ENCODE results near the gene MYO1F.

Gene MYO1F

GRCh38 chr19:8609279-8610040 is 32.2 kb upstream of the MYO1F start:
- DNase-seq: peak; percentile 39 to 43
- no peaks in the 10 kb centered on the region for H3K27me3 Mint-ChIP-seq
- peak overlapping the region; percentile 86 to 89 for H3K4me3 Mint-ChIP-seq
- peaks cover 49% of the 10 kb centered on the region for H3K4me1 Mint-ChIP-seq
- peaks cover 0 to 9% of the 10 kb centered on the region in 2 donors for H3K9me3 Mint-ChIP-seq
- ATAC-seq: peak; percentile 57
- H3K27ac Mint-ChIP-seq: peak overlapping the region; percentile 67 to 94

DNA sequence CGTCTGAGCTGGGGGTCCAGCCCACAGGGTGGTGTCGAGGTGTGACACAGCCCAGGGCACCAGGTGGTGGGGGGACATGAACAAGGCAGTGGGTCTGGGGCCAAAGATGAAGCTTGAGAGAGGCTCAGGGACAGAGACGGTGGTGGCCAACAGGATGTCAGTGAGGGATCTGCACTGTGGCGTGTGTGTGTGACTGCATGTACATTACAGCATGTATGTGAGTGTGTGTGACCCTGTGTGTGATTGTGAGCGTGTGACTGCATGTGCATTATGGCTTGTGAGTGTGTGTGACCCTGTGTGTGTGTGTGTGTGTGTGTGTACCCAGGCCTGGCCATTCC is 31.7 kb upstream of the MYO1F start:
- DNase-seq (no peak), ATAC-seq (peak; percentile 24)
- H3K27ac Mint-ChIP-seq: peak overlapping the region; percentile 17 to 67
- peaks cover 0 to 9% of the 10 kb centered on the region in 2 donors for H3K9me3 Mint-ChIP-seq
- H3K4me1 Mint-ChIP-seq: peaks cover 49% of the 10 kb centered on the region
- no peaks in the 10 kb centered on the region for H3K27me3 Mint-ChIP-seq
- H3K4me3 Mint-ChIP-seq: peak overlapping the region; percentile 86 to 89

DNA sequence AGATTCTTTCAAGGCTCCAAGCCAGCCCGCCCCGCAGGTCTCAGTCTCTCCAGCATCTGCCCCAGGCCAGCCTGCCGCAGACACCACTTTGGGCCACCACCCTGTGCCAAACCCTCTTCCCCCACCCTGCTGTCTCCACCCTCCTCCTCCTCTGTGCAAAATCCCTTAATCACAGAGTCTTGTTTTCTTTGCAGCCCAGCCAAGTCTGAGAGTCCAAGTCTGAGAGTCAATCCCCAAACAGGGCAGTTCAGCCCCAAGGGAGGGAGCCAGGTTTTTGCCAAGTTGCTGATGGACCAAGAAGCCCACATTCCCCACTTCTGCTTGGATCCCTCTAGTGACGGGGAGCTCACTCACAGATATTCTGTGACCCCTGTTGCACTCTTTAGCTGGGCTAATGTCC is 30.1 kb upstream of the MYO1F start:
- ATAC-seq (no peak), DNase-seq (no peak)
- no peak overlapping the region for H3K27ac Mint-ChIP-seq
- H3K27me3 Mint-ChIP-seq: no peaks in the 10 kb centered on the region
- peaks cover 42% of the 10 kb centered on the region for H3K4me1 Mint-ChIP-seq
- H3K4me3 Mint-ChIP-seq: no peak overlapping the region
- H3K9me3 Mint-ChIP-seq: peaks cover 0 to 9% of the 10 kb centered on the region in 2 donors

DNA sequence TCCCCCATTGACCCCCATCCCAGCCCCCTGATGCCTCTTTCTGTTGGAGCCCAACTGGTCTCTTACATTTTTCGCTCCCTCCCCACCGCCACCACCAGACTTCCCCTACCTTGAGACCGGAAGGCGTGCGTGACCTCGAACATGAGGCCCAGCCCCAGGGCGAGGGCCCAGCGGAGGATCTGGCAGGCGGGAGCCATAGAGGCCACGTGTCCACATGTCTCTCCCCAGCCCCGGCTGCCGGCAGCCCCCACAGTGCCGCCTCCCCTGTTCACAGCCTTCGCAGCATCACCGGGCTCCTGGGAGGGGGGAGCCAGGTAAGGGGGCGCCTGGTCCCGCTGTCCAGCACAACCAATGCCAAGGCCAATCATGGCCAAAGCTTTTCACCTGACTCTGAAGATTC is 28.3 kb upstream of the MYO1F start:
- DNase-seq: no peak
- no peak for ATAC-seq
- H3K9me3 Mint-ChIP-seq: peaks cover 0 to 9% of the 10 kb centered on the region in 2 donors
- H3K4me3 Mint-ChIP-seq: no peak overlapping the region
- H3K27me3 Mint-ChIP-seq: no peaks in the 10 kb centered on the region
- H3K4me1 Mint-ChIP-seq: peaks cover 30% of the 10 kb centered on the region
- H3K27ac Mint-ChIP-seq: no peak overlapping the region

DNA sequence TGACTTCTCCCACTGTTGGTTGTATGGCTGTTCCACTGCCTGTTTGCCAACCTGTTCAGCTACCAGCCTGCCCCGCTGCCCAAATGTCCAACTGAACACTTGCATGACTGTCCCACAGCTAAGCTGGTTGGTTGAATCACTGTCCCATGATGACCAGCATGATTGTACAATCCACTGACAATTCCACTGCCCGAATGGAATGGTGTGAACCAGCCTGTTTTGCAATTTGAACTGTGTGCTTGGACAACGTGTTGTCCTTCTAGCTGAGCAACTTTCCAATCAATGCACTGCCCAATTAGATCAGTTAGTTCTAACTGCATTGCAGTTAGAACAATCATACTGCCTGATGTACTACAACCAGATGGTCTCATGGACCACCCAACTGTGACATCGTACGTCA is 24.6 kb upstream of the MYO1F start:
- DNase-seq (no peak), ATAC-seq (no peak)
- Mint-ChIP-seq H3K4me3 (no peak overlapping the region), H3K27ac (no peak overlapping the region), H3K27me3 (no peaks in the 10 kb centered on the region), H3K9me3 (peaks cover 0 to 9% of the 10 kb centered on the region in 2 donors), H3K4me1 (no peaks in the 10 kb centered on the region)

DNA sequence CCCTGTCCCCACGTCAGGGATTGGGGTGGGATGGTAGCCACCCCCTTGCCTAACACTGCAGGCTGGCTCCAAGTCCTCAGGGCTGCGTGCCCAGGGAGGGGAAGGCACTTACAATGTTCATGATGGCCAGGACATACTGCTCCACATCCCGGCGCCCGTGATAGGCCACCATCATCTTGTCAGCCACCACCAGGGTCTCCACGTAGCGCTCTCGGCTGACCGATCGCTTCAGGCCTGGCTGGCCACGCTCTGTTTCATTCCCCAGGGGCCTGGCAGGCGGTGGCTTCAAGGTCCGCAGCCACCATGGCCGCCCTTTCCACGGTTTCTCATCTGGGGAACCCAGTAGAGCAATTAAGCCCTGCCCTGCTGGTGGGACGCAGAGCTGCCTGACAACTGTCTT is 23.6 kb upstream of the MYO1F start:
- H3K4me1 Mint-ChIP-seq: peaks cover 1% of the 10 kb centered on the region

GRCh38 chr19:8600064-8600463 is 22.8 kb upstream of the MYO1F start:
- H3K27ac Mint-ChIP-seq: no peak overlapping the region
- ATAC-seq (no peak), DNase-seq (no peak)
- H3K4me1 Mint-ChIP-seq: peaks cover 8% of the 10 kb centered on the region
- no peak overlapping the region for H3K4me3 Mint-ChIP-seq
- no peaks in the 10 kb centered on the region for H3K27me3 Mint-ChIP-seq
- H3K9me3 Mint-ChIP-seq: peaks cover 0 to 5% of the 10 kb centered on the region in 2 donors

More for the DNA sequence above, 23.6 kb upstream of the MYO1F start:
- Mint-ChIP-seq H3K9me3 (peaks cover 0 to 9% of the 10 kb centered on the region in 2 donors), H3K4me3 (no peak overlapping the region), H3K27me3 (no peaks in the 10 kb centered on the region), H3K27ac (no peak overlapping the region)
- DNase-seq (no peak), ATAC-seq (no peak)

GRCh38 chr19:8596168-8596567 is 18.9 kb upstream of the MYO1F start:
- Mint-ChIP-seq H3K27ac (no peak overlapping the region), H3K4me3 (no peak overlapping the region), H3K9me3 (peaks cover 12 to 14% of the 10 kb centered on the region in 2 donors), H3K27me3 (no peaks in the 10 kb centered on the region), H3K4me1 (peaks cover 35% of the 10 kb centered on the region)
- DNase-seq (no peak), ATAC-seq (no peak)

- Mint-ChIP-seq H3K27me3 (no peaks in the 10 kb centered on the region), H3K9me3 (peaks cover 12 to 14% of the 10 kb centered on the region in 2 donors), H3K27ac (peak overlapping the region in 1 of 2 donors; percentile 88), H3K4me3 (no peak overlapping the region), H3K4me1 (peaks cover 40% of the 10 kb centered on the region)
- no peak for DNase-seq
- no peak for ATAC-seq
These were observed 18.4 kb upstream of the MYO1F start for GRCh38 chr19:8595651-8596050.

DNA sequence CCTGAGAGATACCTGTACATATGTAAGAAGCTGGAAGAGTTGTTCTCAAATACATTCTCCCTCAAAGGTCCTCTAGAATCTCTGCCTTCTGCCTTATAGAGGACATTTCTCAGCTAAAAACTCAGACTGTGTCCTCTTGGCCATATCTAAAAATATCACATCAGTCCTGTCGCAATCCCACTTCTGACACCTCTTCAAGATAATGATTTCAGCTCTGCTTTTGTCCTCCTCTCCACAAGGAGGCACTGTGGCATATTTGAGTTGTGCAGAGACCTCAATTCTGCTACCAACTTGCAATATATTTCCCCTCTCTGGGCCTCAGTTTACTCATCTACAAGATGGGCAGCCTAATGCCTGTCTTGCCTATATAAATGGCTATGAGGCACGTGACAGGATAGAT is 16.7 kb upstream of the MYO1F start:
- H3K27me3 Mint-ChIP-seq: no peaks in the 10 kb centered on the region
- H3K4me3 Mint-ChIP-seq: peak overlapping the region in 1 of 2 donors; percentile 35
- no peak overlapping the region for H3K27ac Mint-ChIP-seq
- DNase-seq (no peak), ATAC-seq (no peak)
- peaks cover 40% of the 10 kb centered on the region for H3K4me1 Mint-ChIP-seq
- peaks cover 12 to 14% of the 10 kb centered on the region in 2 donors for H3K9me3 Mint-ChIP-seq

GRCh38 chr19:8592231-8593009 is 15.2 kb upstream of the MYO1F start:
- H3K27me3 Mint-ChIP-seq: no peaks in the 10 kb centered on the region
- DNase-seq (peak; percentile 96 to 97), ATAC-seq (peak; percentile 86)
- H3K9me3 Mint-ChIP-seq: peaks cover 12 to 14% of the 10 kb centered on the region in 2 donors
- peaks cover 40% of the 10 kb centered on the region for H3K4me1 Mint-ChIP-seq
- peak overlapping the region; percentile 81 to 87 for H3K4me3 Mint-ChIP-seq
- no peak overlapping the region for H3K27ac Mint-ChIP-seq

DNA sequence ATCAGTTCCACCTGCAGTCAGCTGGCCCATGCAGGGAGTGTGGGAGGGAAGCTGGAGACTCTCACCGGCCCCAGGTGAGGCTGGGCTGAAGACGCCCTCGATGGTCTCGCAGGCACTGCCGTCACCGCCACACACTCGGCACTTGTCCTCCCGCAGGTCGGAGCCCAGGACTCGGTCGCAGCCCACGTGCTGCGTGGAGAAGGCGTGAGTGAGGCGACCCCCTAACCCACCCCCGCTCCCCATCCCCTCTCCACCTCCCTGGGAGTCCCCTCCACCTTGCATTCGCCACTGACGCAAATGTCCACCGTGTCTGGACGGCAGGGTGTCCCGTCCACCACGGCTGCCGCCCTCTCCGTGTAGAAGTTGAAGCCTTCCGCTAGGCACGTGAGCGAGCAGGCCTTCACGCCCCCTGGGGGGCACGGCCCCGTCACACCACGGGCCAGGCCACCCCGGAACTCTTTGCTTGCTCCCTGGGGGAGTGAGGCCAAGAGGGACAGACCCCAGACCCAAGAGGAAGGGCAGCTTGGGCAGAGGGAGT is 12.0 kb upstream of the MYO1F start:
- Mint-ChIP-seq H3K4me3 (no peak overlapping the region), H3K4me1 (peaks cover 25% of the 10 kb centered on the region), H3K27me3 (no peaks in the 10 kb centered on the region), H3K9me3 (peaks cover 9% of the 10 kb centered on the region in 2 donors), H3K27ac (no peak overlapping the region)
- no peak for DNase-seq
- ATAC-seq: no peak

GRCh38 chr19:8585894-8586750 is 8.9 kb upstream of the MYO1F start:
- DNase-seq (peak in 1 of 2 donors; percentile 37), ATAC-seq (no peak)
- Mint-ChIP-seq H3K27ac (no peak overlapping the region), H3K4me1 (peaks cover 4% of the 10 kb centered on the region), H3K4me3 (no peak overlapping the region), H3K27me3 (no peaks in the 10 kb centered on the region), H3K9me3 (no peaks in the 10 kb centered on the region)

GRCh38 chr19:8584965-8585893 is 8.0 kb upstream of the MYO1F start:
- H3K4me3 Mint-ChIP-seq: no peak overlapping the region
- H3K4me1 Mint-ChIP-seq: no peaks in the 10 kb centered on the region

More at GRCh38 chr19:8584965-8585893, 8.0 kb upstream of the MYO1F start:
- no peaks in the 10 kb centered on the region for H3K27me3 Mint-ChIP-seq
- ATAC-seq: peak; percentile 42
- no peaks in the 10 kb centered on the region for H3K9me3 Mint-ChIP-seq
- no peak for DNase-seq
- no peak overlapping the region for H3K27ac Mint-ChIP-seq

All from stimulated activated naive CD8-positive, alpha-beta T cell treated with anti-CD3 and anti-CD28 coated beads, Interleukin-15, amount 100 ng/mL, for 72 hours (primary cell).